ENCODE data around the gene ACOX3.

DNA sequence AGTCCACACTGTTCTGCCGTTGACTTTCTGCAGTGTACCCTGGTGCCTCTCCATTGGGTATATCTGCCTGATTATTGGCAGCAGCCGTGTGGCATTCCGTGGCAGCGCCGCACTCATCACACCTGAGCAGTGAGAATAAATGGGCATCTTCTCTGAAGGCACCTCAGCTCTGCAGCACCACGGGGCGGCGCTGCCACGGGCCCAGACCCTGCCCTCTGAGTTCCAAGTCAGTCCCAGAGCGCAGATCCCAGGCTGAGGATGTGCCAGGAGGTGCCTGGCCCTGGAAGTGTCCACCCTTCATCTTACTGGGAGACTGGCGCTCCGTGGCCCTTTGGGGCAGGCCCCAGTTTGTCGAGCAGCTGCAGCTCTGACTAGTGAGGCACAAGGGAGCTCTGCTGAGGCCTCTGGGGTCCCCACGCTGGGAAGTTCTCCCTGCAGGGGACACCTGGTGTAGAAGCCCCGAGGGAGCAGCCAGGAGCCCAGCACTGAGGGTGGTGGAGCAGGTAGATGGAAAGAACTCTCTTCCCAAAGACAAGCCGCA, 36.6 kb upstream of the ACOX3 start:
- TF ChIP-seq POLR2A (IDR thresholded peaks at IDR 0.05; ENCODE audit: low read length) (no peak), GATA1 (IDR thresholded peaks at IDR 0.05; ENCODE audit: low read depth, low read length) (no peak)

All from erythroblast (primary cell).